GM23248 (cell line): ENCODE data around the gene TNFRSF8. TPM values are rescaled to one million over a fixed set of nuclear protein-coding genes. Genes with fewer than 3 reads are reported as not detected.

ENCODE experiments used
- DNase-seq: peaks from one replicate; pipeline ENCODE4 v3.0.0-alpha.2; 2015
- H2AFZ ChIP-seq: fragments of 200-600 bp; sonication (generic); 2 replicates; pipeline ENCODE4 v1.6.1; 2016; ENCODE audit warnings: antibody characterized with exemption
- H3F3A ChIP-seq: fragments of 200-600 bp; sonication (generic); 2 replicates; pipeline ENCODE4 v1.6.1; 2016; ENCODE audit warnings: mild to moderate bottlenecking, antibody characterized with exemption, mixed run types; ENCODE audit not compliant: insufficient read depth
- H3K27ac ChIP-seq: fragments of 200-600 bp; sonication (generic); 2 replicates; pipeline ENCODE4 v1.5.1; 2016; ENCODE audit warnings: mild to moderate bottlenecking
- H3K27me3 ChIP-seq: fragments of 200-600 bp; sonication (generic); replicated peaks from 2 replicates; pipeline ENCODE4 v1.6.1; 2016; ENCODE audit warnings: mild to moderate bottlenecking; ENCODE audit not compliant: insufficient read depth
- H3K36me3 ChIP-seq: fragments of 200-600 bp; sonication (generic); 2 replicates; pipeline ENCODE4 v1.6.1; 2016; ENCODE audit warnings: low read depth, mild to moderate bottlenecking
- H3K4me1 ChIP-seq: fragments of 200-600 bp; sonication (generic); 2 replicates; pipeline ENCODE4 v1.6.1; 2016; ENCODE audit warnings: mild to moderate bottlenecking; ENCODE audit not compliant: insufficient read depth
- H3K4me2 ChIP-seq: fragments of 200-600 bp; sonication (generic); one replicate; pipeline ENCODE4 v1.6.1; 2016; ENCODE audit warnings: mild to moderate bottlenecking; ENCODE audit not compliant: unreplicated experiment
- H3K4me3 ChIP-seq: fragments of 200-600 bp; sonication (generic); 2 replicates; pipeline ENCODE4 v1.5.1; 2016; ENCODE audit warnings: mild to moderate bottlenecking
- H3K79me2 ChIP-seq: fragments of 200-600 bp; sonication (generic); 2 replicates; pipeline ENCODE4 v1.6.1; 2016; ENCODE audit warnings: mild to moderate bottlenecking; ENCODE audit not compliant: insufficient read depth
- H3K9ac ChIP-seq: fragments of 200-600 bp; sonication (generic); 2 replicates; pipeline ENCODE4 v1.6.1; 2016; ENCODE audit warnings: mild to moderate bottlenecking
- H3K9me2 ChIP-seq: fragments of 200-600 bp; sonication (generic); 2 replicates; pipeline ENCODE4 v1.6.1; 2016; ENCODE audit warnings: mixed run types, mild to moderate bottlenecking, moderate library complexity; ENCODE audit not compliant: insufficient read depth
- H3K9me3 ChIP-seq: fragments of 200-600 bp; sonication (generic); one replicate; pipeline ENCODE4 v1.6.1; 2017; ENCODE audit warnings: low read depth
- H4K20me1 ChIP-seq: fragments of 200-600 bp; sonication (generic); 2 replicates; pipeline ENCODE4 v1.6.0; 2016; ENCODE audit not compliant: insufficient read depth
- EZH2 ChIP-seq: fragments of 200-600 bp; sonication (generic); IDR thresholded peaks from 2 replicates; pipeline ENCODE4 v1.6.1; 2018; ENCODE audit warnings: antibody characterized with exemption, mild to moderate bottlenecking; ENCODE audit not compliant: insufficient read depth, poor library complexity, severe bottlenecking
- EZH2phosphoT487 ChIP-seq: fragments of 200-600 bp; sonication (generic); IDR thresholded peaks from 2 replicates; pipeline ENCODE4 v1.6.1; 2018; ENCODE audit warnings: antibody characterized with exemption, moderate library complexity, mild to moderate bottlenecking, low read depth; ENCODE audit not compliant: insufficient read depth
- WGBS, 2 experiments: methylation state at CpG; one replicate each; pipeline ENCODE4 v1.1.6; 2015 to 2017; ENCODE audit warnings: low lambda C conversion rate in 2 of 2, low coverage in 1 of 2; ENCODE audit errors: missing lambda C conversion rate in 2 of 2; 5-methylcytosine and 5-hydroxymethylcytosine counted together
- in situ Hi-C: fragments of 300-500 bp; cut with MboI; formaldehyde crosslinking; loops from 2 replicates; pipeline ENCODE4 v1.15.0; 2020
- polyA plus RNA-seq: library from polyadenylated mRNA; unstranded; fragments of >200 nt; fragmentation: Nextera tagmentation; extraction: Ambion mirVana; gene quantifications from 2 replicates; pipeline ENCODE4 v1.2.1, GENCODE V29; 2016
- total RNA-seq: library from RNA; depleted of rRNA; stranded (reverse); fragments of >200 nt; shearing (Covaris generic); gene quantifications from 2 replicates; pipeline ENCODE4 v1.2.3, GENCODE V29; 2014

The TNFRSF8 gene
- total and polyA plus RNA-seq, 2 experiments from 2014 or later: 0.23 TPM; not detected in 1

DNA sequence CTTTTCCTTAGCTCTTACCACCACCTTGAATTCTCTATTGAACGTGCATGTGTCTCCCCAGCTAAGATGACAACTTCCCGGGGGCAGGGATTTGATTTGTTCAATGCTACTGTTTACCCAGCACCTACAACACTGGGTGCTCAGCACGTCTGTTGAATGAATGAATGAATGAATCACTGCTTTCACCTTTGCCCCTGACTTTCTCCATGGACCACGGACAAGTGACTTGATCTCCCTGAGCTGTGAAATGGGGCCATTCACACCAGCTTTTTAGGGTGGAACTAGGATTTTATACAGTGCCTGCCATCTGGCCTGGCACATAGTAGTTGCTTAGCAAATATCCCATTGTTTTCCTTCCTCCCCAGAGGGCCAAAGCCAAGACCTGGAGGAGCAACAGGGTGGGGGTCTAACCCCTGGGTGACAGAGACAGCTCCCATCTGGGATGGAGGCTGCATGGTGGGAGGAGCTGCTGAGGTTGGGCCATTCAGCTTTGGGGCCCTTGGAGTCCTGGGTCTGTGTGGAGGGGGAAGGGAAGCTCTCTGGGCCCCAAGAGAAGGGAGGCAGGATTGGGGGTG, 119.4 kb downstream of the TNFRSF8 start:
- TF ChIP-seq EZH2phosphoT487 (no peak), EZH2 (no peak)
- no peaks in the 10 kb centered on the region for H3K27me3 ChIP-seq
- no peaks in the 10 kb centered on the region for H4K20me1 ChIP-seq
- no peaks in the 10 kb centered on the region for H3K9me2 ChIP-seq
- no peak for DNase-seq
- in situ Hi-C loops: no loop called here
- H3K36me3 ChIP-seq: no peaks in the 10 kb centered on the region
- H3K4me2 ChIP-seq: no peak overlapping the region
- 73 to 74% methylated on average over 4 of the region's 4 CpGs for WGBS, 2 experiments
- no peaks in the 10 kb centered on the region for H3K79me2 ChIP-seq
- H3K4me1 ChIP-seq: peaks cover 22% of the 10 kb centered on the region
- no peak overlapping the region for H3K9ac ChIP-seq
- no peak overlapping the region for H2AFZ ChIP-seq
- H3K9me3 ChIP-seq: no peaks in the 10 kb centered on the region
- no peak overlapping the region for H3K27ac ChIP-seq
- H3F3A ChIP-seq: no peaks in the 10 kb centered on the region
- no peak overlapping the region for H3K4me3 ChIP-seq

DNA sequence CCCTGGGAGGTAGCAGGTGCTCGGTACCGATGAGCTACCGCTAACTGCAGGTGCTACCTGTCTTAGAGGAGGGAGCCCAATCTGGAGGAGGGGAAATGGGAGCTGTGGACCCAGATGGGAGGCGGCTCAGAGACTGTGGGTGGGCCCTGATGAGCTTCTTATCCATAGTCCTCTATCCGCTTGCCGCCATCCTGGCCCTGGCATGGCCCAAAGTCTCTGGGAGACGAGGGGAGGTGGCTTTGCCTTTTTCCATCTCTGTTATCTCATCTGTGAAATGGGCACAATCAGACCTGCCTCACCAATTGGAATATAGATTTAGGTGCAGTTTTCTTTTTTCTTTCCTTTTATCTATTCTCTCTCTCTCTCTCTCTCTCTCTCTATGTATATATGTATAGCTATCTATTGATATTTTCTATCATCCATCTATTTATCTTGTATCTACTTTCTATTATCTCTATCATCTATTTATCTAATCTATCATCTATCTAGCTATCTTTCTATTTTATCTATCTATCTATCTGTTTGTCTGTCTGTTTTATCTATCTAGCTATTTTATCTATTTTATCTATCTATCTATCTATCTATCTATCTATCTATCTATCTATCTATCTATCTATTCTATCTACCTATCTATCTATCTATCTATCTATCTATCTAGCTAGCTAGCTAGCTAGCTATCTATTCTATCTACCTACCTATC, 120.1 kb downstream of the TNFRSF8 start:
- H3K9me3 ChIP-seq: no peaks in the 10 kb centered on the region
- in situ Hi-C loops: no loop called here
- WGBS, 2 experiments: 94 to 97% methylated on average over 7 of the region's 7 CpGs

DNA sequence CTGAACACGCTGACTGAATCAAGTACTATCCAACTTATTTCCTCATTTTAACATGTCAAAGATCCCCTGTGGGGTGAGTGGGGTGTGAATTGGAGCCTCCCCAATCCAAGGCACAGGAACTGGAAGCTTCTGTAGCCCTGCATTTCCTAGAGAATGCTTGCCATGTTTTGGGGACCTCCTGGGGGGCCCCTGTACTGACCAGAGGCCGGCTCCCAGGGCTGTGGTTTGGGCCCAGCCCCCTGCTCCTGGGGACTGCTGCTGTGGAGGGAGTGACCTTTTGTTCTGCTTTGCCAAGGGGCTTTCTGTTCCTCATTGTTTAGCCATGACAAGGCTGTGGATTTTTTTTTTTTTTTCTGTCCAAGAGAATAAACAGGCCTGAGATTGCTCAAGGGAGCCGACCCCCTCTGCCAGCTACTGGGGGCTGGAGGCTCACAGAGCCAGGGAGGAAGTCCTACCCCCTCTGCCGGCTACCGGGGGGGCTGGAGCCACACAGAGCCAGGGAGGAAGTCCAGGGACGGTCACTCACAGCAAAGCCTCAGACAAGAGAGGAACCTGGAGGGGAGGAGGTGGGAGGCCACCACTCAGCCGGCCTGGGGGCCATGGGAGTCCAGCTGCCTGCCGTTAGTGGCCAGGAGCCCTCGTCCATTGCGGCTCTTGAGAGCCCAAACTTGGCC, 121.0 kb downstream of the TNFRSF8 start:
- Histone ChIP-seq H3F3A (no peaks in the 10 kb centered on the region), H3K36me3 (no peaks in the 10 kb centered on the region), H2AFZ (peak overlapping the region; percentile 91), H3K9me2 (no peaks in the 10 kb centered on the region), H3K79me2 (no peaks in the 10 kb centered on the region), H3K4me2 (peak overlapping the region; percentile 36), H3K4me3 (no peak overlapping the region), H4K20me1 (no peaks in the 10 kb centered on the region), H3K27me3 (no peaks in the 10 kb centered on the region), H3K27ac (no peak overlapping the region), H3K4me1 (peaks cover 12% of the 10 kb centered on the region), H3K9ac (peak overlapping the region; percentile 60), H3K9me3 (no peaks in the 10 kb centered on the region)
- peak; percentile 66 for DNase-seq
- WGBS, 2 experiments: 1 to 8% methylated on average over 7 to 10 of the region's 10 CpGs
- TF ChIP-seq EZH2phosphoT487: no peak
- in situ Hi-C loops: no loop called here

More for the DNA sequence above, 120.1 kb downstream of the TNFRSF8 start:
- no peak overlapping the region for H2AFZ ChIP-seq
- DNase-seq: no peak
- H3K36me3 ChIP-seq: no peaks in the 10 kb centered on the region
- no peaks in the 10 kb centered on the region for H3F3A ChIP-seq
- no peak overlapping the region for H3K4me3 ChIP-seq
- H3K9me2 ChIP-seq: no peaks in the 10 kb centered on the region
- H3K4me2 ChIP-seq: no peak overlapping the region
- no peaks in the 10 kb centered on the region for H4K20me1 ChIP-seq
- no peak overlapping the region for H3K27ac ChIP-seq
- peaks cover 15% of the 10 kb centered on the region for H3K4me1 ChIP-seq
- H3K27me3 ChIP-seq: no peaks in the 10 kb centered on the region
- TF ChIP-seq EZH2 (no peak), EZH2phosphoT487 (no peak)
- H3K9ac ChIP-seq: no peak overlapping the region
- H3K79me2 ChIP-seq: no peaks in the 10 kb centered on the region

DNA sequence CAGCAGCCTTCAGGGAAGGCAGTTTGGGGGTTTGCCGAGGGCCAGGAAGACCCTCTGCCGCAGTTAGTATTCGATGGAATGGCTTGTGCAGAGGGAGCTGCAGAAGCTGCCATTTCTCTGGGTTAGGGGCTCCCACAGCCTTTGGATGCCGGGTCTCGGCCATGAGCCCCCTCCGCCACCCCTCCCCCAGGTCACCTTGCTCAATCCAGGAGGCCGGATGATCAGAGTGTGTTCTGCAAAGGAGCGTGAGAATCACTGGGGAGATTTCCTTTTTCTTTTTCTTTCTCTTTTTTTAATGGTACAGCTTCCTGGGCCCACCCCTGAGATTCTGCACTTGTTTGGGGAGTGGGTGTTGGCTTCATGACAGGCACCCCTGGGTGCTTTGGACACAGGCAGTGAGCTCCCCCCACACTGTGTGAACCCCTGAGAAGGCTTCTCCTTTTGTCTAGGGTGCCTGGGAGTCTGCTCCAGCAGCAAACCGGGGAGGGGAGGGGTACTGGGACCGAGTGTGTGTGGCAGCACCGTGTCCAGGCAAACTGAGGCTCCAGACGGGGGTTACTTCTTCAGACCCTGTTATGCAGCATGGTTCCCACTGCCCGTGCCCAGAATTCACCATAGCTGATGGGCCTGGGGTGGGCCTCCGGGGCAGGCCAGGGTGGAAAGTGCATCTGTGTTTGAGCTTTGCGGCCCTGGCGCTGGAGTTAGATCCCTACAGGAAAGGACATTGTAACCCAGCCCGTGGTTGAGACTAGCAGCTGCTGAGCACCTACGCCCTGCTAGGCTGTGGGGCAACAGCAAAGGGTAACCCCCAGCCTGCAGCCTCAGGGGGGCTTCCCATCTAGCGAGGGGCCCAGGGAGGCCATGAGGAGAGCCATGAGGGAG, 122.2 kb downstream of the TNFRSF8 start:
- no peak for DNase-seq
- no peaks in the 10 kb centered on the region for H3K27me3 ChIP-seq
- no peak for TF ChIP-seq EZH2
- no peak for TF ChIP-seq EZH2phosphoT487
- H2AFZ ChIP-seq: no peak overlapping the region
- no peak overlapping the region for H3K4me3 ChIP-seq
- H3K4me1 ChIP-seq: peaks cover 12% of the 10 kb centered on the region
- H3K9ac ChIP-seq: no peak overlapping the region
- H3F3A ChIP-seq: no peaks in the 10 kb centered on the region
- H3K9me2 ChIP-seq: no peaks in the 10 kb centered on the region
- no peaks in the 10 kb centered on the region for H4K20me1 ChIP-seq
- no peaks in the 10 kb centered on the region for H3K79me2 ChIP-seq
- H3K27ac ChIP-seq: no peak overlapping the region
- no peak overlapping the region for H3K4me2 ChIP-seq
- H3K36me3 ChIP-seq: no peaks in the 10 kb centered on the region
- in situ Hi-C loops: no loop called here
- WGBS, 2 experiments: 76 to 81% methylated on average over 19 of the region's 19 CpGs
- H3K9me3 ChIP-seq: no peaks in the 10 kb centered on the region
